GM23338 (cell line): ENCODE data around the gene FOXL2NB. TPM values are rescaled to one million over a fixed set of nuclear protein-coding genes. Genes with fewer than 3 reads are reported as not detected.

Source experiments
- CREB1 ChIP-seq: fragments of 250-450 bp; sonication (Bioruptor Pico); IDR thresholded peaks from 2 replicates; pipeline ENCODE4 v1.5.0; 2020; ENCODE audit warnings: low read depth, mild to moderate bottlenecking, moderate library complexity
- EZH2 ChIP-seq: fragments of 200-600 bp; sonication (generic); IDR thresholded peaks from one replicate; pipeline ENCODE4 v1.8.0; 2017; ENCODE audit warnings: antibody characterized with exemption, mild to moderate bottlenecking, low read depth; ENCODE audit not compliant: unreplicated experiment
- EZH2phosphoT487 ChIP-seq: fragments of 200-600 bp; sonication (generic); IDR thresholded peaks from one replicate; pipeline ENCODE4 v1.8.1; 2018; ENCODE audit warnings: antibody characterized with exemption; ENCODE audit not compliant: unreplicated experiment
- NANOG ChIP-seq: IDR thresholded peaks from 2 replicates; pipeline ENCODE4 v1.6.1; 2016; ENCODE audit warnings: antibody characterized with exemption, borderline replicate concordance
- REST ChIP-seq: IDR thresholded peaks from one replicate; pipeline ENCODE4 v1.6.1; 2018; ENCODE audit warnings: antibody characterized with exemption; ENCODE audit not compliant: unreplicated experiment
- STAT1 ChIP-seq: IDR thresholded peaks from one replicate; pipeline ENCODE4 v1.6.1; 2016; ENCODE audit warnings: antibody characterized with exemption; ENCODE audit not compliant: unreplicated experiment
- ZNF114 ChIP-seq: fragments of 250-450 bp; sonication (Bioruptor Pico); IDR thresholded peaks from 2 replicates; pipeline ENCODE4 v1.5.0; 2020; ENCODE audit warnings: mild to moderate bottlenecking, moderate library complexity
- ZNF331 ChIP-seq: fragments of 250-450 bp; sonication (Bioruptor Pico); IDR thresholded peaks from 2 replicates; pipeline ENCODE4 v1.5.0; 2020; ENCODE audit warnings: low read depth, mild to moderate bottlenecking, moderate library complexity
- ZNF462 ChIP-seq: fragments of 250-450 bp; sonication (Bioruptor Pico); IDR thresholded peaks from 2 replicates; pipeline ENCODE4 v1.5.0; 2020; ENCODE audit warnings: mild to moderate bottlenecking, moderate library complexity
- polyA plus RNA-seq: library from polyadenylated mRNA; unstranded; fragments of >200 nt; fragmentation: Nextera tagmentation; extraction: Ambion mirVana; gene quantifications from 2 replicates; pipeline ENCODE4 v1.2.1, GENCODE V29; 2016
- total RNA-seq: library from RNA; depleted of rRNA; stranded (reverse); fragments of >200 nt; shearing (Covaris generic); gene quantifications from 2 replicates; pipeline ENCODE4 v1.2.3, GENCODE V29; 2014

The FOXL2NB gene
- total and polyA plus RNA-seq, 2 experiments from 2014 or later, result 11.2 to 15.6 TPM

- TF ChIP-seq ZNF462 (CRISPR knock-in tag), result no peak
- TF ChIP-seq REST, result no peak
- no peak for TF ChIP-seq CREB1 (CRISPR knock-in tag)
- TF ChIP-seq EZH2phosphoT487, result no peak
- TF ChIP-seq ZNF114 (CRISPR knock-in tag), result no peak
- TF ChIP-seq EZH2, result no peak
- TF ChIP-seq ZNF331, result no peak
- no peak for TF ChIP-seq STAT1
- TF ChIP-seq NANOG, result no peak
Measured at GRCh38 chr3:138935505-138935862, 11.5 kb upstream of the FOXL2NB start (continued).
